ACC112 (cell line): Measurements from ENCODE around the gene LMTK2.
"Not testable (repeated sequence)": the region's sequence is repeated elsewhere in the genome, so short reads cannot be mapped to it uniquely, and the experiment has no call there.

Source experiments
- H2AFZ ChIP-seq: fragments of 200-600 bp; sonication (generic); one replicate; pipeline ENCODE4 v1.6.0; 2017; ENCODE audit warnings: antibody characterized with exemption, low read length; ENCODE audit not compliant: unreplicated experiment
- H3K27ac ChIP-seq: fragments of 200-600 bp; sonication (generic); 2 replicates; pipeline ENCODE4 v1.5.1; 2014; ENCODE audit warnings: low read depth, mild to moderate bottlenecking, antibody characterized with exemption, low read length, moderate library complexity
- H3K27me3 ChIP-seq: fragments of 200-600 bp; sonication (generic); 2 replicates; pipeline ENCODE4 v1.6.1; 2014; ENCODE audit warnings: mild to moderate bottlenecking, antibody characterized with exemption, low read length, moderate library complexity, mixed read lengths; ENCODE audit not compliant: insufficient read depth
- H3K36me3 ChIP-seq: fragments of 200-600 bp; sonication (generic); 2 replicates; pipeline ENCODE4 v1.6.1; 2016; ENCODE audit warnings: mild to moderate bottlenecking, antibody characterized with exemption, low read length, moderate library complexity, mixed read lengths; ENCODE audit not compliant: insufficient read depth
- H3K4me1 ChIP-seq: fragments of 200-600 bp; sonication (generic); one replicate; pipeline ENCODE4 v1.6.1; 2016; ENCODE audit warnings: low read length, mixed read lengths; ENCODE audit not compliant: insufficient read depth, unreplicated experiment, control insufficient read depth
- H3K4me3 ChIP-seq: fragments of 200-600 bp; sonication (generic); 2 replicates; pipeline ENCODE4 v1.5.1; 2014; ENCODE audit warnings: mild to moderate bottlenecking, low read depth, low read length
- H3K79me2 ChIP-seq: fragments of 200-600 bp; sonication (generic); one replicate; pipeline ENCODE4 v1.6.0; 2016; ENCODE audit warnings: low read length; ENCODE audit not compliant: control insufficient read depth, unreplicated experiment, insufficient read depth

LMTK2 gene

DNA sequence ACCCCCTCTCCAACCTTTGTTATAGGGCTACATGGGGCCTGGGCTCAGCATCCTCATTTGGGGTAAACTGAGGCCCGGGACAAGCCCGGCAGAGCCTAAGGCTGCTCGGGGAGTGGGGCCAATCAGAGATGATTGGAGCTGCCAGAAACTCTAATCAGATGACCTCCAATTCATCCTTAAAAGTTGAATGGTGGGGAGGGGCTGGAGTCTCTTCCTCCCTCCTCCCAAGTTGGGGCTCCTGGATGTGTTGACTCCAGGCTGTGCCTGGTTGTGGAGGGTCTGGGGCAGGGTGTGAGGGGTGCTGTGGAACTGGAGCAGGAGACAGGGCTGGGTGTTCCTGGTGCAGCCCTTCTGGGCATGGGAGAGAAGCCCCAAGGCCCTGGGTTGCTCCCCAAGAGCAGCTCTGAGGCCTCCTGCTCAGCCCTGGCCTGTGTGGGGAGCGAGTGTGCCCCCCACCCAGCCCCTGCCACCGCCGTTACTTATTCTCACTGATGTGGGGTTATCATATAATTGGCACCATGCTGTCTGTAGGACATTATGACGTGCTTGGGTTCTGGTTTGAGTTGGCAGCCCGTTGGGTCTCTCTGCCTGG is 106.7 kb downstream of the LMTK2 start:
- H3K27me3 ChIP-seq = no peaks in the 10 kb centered on the region
- H3K4me3 ChIP-seq = no peak overlapping the region
- no peaks in the 10 kb centered on the region for H3K79me2 ChIP-seq
- no peaks in the 10 kb centered on the region for H3K4me1 ChIP-seq
- H3K27ac ChIP-seq = no peak overlapping the region
- H3K36me3 ChIP-seq = no peaks in the 10 kb centered on the region
- H2AFZ ChIP-seq = no peak overlapping the region

DNA sequence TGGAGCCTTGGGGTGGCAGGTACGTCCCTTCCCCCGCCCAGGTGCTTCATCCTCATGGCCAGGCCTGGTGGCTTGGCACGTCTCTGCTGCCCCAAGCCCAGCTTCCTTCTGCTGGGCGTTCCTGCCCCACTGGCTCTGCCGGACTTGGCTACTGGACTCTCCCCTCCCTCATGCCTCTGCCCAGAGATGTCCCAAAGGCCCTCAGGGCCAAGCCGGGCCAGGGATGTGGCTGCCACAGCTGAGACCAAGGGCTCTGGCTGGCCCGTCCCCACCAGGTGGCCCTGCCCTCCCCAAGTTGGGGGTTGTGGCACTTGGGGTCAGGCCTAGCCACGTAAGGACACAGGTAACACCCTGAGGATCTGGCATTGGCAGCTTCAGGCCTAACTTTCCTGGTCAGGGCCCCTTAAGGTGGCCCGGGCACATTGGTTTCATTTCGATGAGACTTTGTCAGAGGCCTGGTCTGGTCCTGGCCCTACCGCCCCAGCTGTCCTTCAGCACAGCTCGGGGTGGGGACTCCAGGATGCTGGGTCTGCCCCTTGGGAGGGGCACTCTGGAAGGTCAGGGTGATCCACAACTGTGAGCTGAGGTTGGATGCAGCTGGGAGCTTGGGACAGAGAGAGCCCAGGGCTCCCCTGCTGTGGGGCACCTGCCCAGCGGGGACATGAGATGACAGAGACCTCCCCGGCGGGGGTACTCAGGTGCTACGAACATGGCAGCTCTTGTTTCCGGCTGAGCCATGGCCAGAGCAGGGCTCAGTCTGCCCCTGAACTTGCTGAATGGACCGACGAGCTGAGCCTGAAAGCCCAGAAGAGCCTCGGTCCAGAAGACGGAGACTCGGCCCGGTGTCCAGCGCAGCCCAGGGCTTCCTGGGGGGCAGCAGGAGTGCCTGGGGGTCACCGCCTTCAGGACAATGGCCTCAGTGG is 107.5 kb downstream of the LMTK2 start:
- H3K27me3 ChIP-seq = no peaks in the 10 kb centered on the region
- no peaks in the 10 kb centered on the region for H3K4me1 ChIP-seq
- H3K79me2 ChIP-seq = no peaks in the 10 kb centered on the region
- no peak overlapping the region for H3K27ac ChIP-seq
- no peak overlapping the region for H3K4me3 ChIP-seq
- H3K36me3 ChIP-seq = no peaks in the 10 kb centered on the region
- H2AFZ ChIP-seq = no peak overlapping the region

DNA sequence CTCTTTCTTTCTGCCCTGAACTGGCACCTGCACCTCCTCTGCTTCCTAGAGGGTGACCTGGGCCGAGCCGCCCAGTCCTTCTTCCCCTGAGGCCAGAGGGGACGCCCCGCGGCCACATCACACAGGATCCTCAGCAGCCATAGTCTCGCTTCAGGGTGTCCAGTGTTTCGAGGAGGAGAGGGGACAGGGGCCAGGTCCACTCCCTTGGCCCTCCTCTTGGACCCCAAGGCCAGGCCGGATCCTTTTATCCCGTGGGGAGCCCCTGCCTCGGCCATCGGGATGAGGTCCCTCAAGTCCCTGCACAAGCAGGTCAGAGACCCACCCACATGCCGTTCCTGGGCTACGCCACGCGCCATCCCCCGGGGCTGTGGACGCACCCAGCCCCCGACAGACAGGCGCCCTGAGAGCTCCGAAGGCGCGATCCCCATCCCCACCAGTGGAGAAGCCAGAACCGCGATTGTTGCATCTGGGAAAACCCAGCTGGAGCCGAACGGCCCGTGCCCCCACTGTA is 108.2 kb downstream of the LMTK2 start:
- H2AFZ ChIP-seq = no peak overlapping the region
- H3K27me3 ChIP-seq = no peaks in the 10 kb centered on the region
- no peaks in the 10 kb centered on the region for H3K36me3 ChIP-seq
- no peaks in the 10 kb centered on the region for H3K79me2 ChIP-seq
- no peak overlapping the region for H3K27ac ChIP-seq
- H3K4me1 ChIP-seq = no peaks in the 10 kb centered on the region
- H3K4me3 ChIP-seq = no peak overlapping the region

- Histone ChIP-seq H3K4me1 (no peaks in the 10 kb centered on the region), H3K36me3 (no peaks in the 10 kb centered on the region), H3K27ac (no peak overlapping the region), H3K79me2 (no peaks in the 10 kb centered on the region), H3K4me3 (no peak overlapping the region), H3K27me3 (no peaks in the 10 kb centered on the region), H2AFZ (no peak overlapping the region)
Observed at GRCh38 chr7:98215561-98216495, 109.2 kb downstream of the LMTK2 start.

- no peaks in the 10 kb centered on the region for H3K36me3 ChIP-seq
- no peak overlapping the region for H2AFZ ChIP-seq
- H3K4me3 ChIP-seq = no peak overlapping the region
- no peak overlapping the region for H3K27ac ChIP-seq
- H3K79me2 ChIP-seq = no peaks in the 10 kb centered on the region
- no peaks in the 10 kb centered on the region for H3K4me1 ChIP-seq
- H3K27me3 ChIP-seq = no peaks in the 10 kb centered on the region
Observed at GRCh38 chr7:98216941-98217622, 110.4 kb downstream of the LMTK2 start.

DNA sequence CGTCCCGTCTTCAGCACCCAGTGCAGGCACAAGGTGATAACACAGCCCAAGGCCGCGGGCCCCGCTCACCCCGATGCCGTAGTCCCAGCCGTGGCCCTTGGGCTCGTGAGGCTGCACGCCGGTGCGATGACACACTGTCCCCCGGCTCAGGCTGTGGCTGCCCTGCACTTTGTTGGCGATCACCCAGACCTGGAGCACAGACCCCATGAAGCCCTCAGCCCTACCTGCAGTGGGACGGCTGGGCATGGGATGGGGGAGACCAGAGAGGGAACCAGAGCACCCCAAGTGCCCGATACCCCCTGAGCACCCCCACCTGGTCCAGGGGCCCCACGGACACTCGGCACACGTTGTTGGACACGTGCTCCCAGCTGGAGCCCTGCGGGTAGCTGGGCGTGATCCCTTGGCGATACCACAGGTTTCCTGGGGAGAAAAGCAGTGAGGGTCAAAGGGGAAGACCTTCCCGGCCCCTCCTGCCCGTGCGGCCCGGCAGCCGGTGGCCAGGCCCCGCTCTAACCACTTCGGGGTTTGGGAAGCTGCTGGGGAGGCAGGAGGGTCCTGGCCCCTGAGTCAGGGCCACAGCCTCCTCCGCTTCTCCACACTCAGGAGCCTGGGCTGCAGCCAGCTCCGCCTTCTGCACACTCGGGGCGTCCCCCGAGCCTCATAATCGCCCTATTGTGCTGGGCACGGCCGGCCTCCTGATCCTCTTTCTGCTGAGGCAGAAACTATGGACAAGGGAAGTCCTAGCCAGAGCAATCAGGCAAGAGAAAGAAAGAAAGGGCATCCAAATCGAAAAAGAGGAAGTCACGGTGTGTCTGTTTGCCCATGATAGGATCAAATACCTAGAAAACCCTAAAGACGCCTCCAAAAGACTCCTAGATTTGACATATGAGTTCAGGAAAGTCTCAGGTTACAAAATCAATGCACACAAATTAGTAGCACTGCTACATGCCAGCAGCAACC is 111.2 kb downstream of the LMTK2 start:
- Histone ChIP-seq H3K4me3 (no peak overlapping the region), H3K79me2 (no peaks in the 10 kb centered on the region), H3K36me3 (no peaks in the 10 kb centered on the region), H2AFZ (no peak overlapping the region), H3K27me3 (no peaks in the 10 kb centered on the region), H3K4me1 (no peaks in the 10 kb centered on the region), H3K27ac (no peak overlapping the region)

GRCh38 chr7:98219382-98219781 is 112.7 kb downstream of the LMTK2 start:
- H2AFZ ChIP-seq, H3K27me3 ChIP-seq, H3K36me3 ChIP-seq, H3K27ac ChIP-seq, H3K4me1 ChIP-seq, H3K4me3 ChIP-seq, H3K79me2 ChIP-seq: not testable (repeated sequence)

- no peaks in the 10 kb centered on the region for H3K36me3 ChIP-seq
- no peaks in the 10 kb centered on the region for H3K4me1 ChIP-seq
- H3K27ac ChIP-seq = no peak overlapping the region
- H3K27me3 ChIP-seq = no peaks in the 10 kb centered on the region
- no peak overlapping the region for H2AFZ ChIP-seq
- H3K4me3 ChIP-seq = no peak overlapping the region
- H3K79me2 ChIP-seq = no peaks in the 10 kb centered on the region
Observed at GRCh38 chr7:98221611-98222532, 115.2 kb downstream of the LMTK2 start.
